Activated CD8-positive, alpha-beta T cell treated with anti-CD3 and anti-CD28 coated beads for 36 hours (primary cell): ENCODE measurements around the gene SLC12A1. TPM values are rescaled to one million over a fixed set of nuclear protein-coding genes. Genes with fewer than 3 reads are reported as not detected.

Source experiments
- ATAC-seq: fragments of 200-7000 bp; cut with Tn5 transposase; one replicate; pipeline ENCODE4 v1.10.0; 2021; ENCODE audit warnings: mild to moderate bottlenecking, moderate library complexity
- CTCF ChIA-PET: fragments of 350-600 bp; sonication (Branson Sonifier 250); formaldehyde crosslinking; loops from one replicate; lab custom pipeline; 2021; ENCODE audit warnings: antibody characterized with exemption; lab: Charles Lee
- POLR2A ChIA-PET: fragments of 350-600 bp; sonication (Branson Sonifier 250); formaldehyde crosslinking; loops from one replicate; lab custom pipeline; 2021; ENCODE audit warnings: antibody characterized with exemption; lab: Charles Lee
- DNase-seq: peaks from one replicate; pipeline ENCODE4 v3.0.0-alpha.2; 2020
- H3K27ac Mint-ChIP-seq: one replicate; pipeline ENCODE4 v1.8.0; 2021; ENCODE audit warnings: mild to moderate bottlenecking, mixed read lengths
- H3K27me3 Mint-ChIP-seq: one replicate; pipeline ENCODE4 v1.8.0; 2021; ENCODE audit warnings: mixed read lengths
- H3K36me3 Mint-ChIP-seq: one replicate; pipeline ENCODE4 v1.8.0; 2021; ENCODE audit warnings: low read depth, mixed read lengths
- H3K4me1 Mint-ChIP-seq: one replicate; pipeline ENCODE4 v1.8.0; 2021; ENCODE audit warnings: low read depth, mixed read lengths
- H3K4me3 Mint-ChIP-seq: one replicate; pipeline ENCODE4 v1.8.0; 2021; ENCODE audit warnings: mild to moderate bottlenecking, moderate library complexity, mixed read lengths
- H3K9me3 Mint-ChIP-seq: one replicate; pipeline ENCODE4 v1.8.0; 2021; ENCODE audit warnings: mixed read lengths
- intact Hi-C: fragments of 100-400 bp; cut with micrococcal nuclease; formaldehyde crosslinking; loops from one replicate; pipeline ENCODE4 v1.10.0; 2022
- total RNA-seq, 2 experiments: library from RNA; stranded (reverse); gene quantifications; one replicate each; pipeline ENCODE4 v1.2.3, GENCODE V29; 2021
- TF ChIP-seq, protein P1 (sequence below): fragments of 200-600 bp; IDR thresholded peaks from one replicate; pipeline ENCODE4 v1.8.0; 2022; ENCODE audit warnings: antibody characterized with exemption, mild to moderate bottlenecking

The SLC12A1 gene
- total RNA-seq, 2 experiments from 2014 or later = not detected

DNA sequence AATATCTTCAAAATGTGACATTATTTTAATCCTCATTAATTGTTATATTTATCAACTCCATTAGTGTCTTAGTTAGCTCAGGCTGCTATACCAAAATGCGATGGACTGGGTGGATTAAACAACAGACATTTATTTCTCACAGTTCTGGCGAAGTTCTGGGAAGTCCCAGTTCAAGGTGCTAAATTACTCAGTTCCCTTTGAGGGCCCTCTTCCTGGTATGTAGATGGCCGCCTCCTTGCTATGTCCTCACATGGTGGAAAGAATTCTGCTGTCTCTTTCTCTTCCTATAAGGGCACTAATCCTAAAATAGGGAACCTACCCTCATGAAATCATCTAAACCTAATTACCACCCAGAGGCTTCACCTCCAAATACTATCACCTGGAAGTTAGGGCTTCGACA, 86.4 kb downstream of the SLC12A1 start:
- Mint-ChIP-seq H3K4me1 (no peaks in the 10 kb centered on the region), H3K36me3 (no peaks in the 10 kb centered on the region), H3K9me3 (no peaks in the 10 kb centered on the region), H3K27ac (no peak overlapping the region), H3K27me3 (no peaks in the 10 kb centered on the region), H3K4me3 (no peak overlapping the region)
- intact Hi-C loops = no loop called here
- no peak for ATAC-seq
- CTCF ChIA-PET = no interaction called here
- POLR2A ChIA-PET = no interaction called here
- TF ChIP-seq, protein P1, sequence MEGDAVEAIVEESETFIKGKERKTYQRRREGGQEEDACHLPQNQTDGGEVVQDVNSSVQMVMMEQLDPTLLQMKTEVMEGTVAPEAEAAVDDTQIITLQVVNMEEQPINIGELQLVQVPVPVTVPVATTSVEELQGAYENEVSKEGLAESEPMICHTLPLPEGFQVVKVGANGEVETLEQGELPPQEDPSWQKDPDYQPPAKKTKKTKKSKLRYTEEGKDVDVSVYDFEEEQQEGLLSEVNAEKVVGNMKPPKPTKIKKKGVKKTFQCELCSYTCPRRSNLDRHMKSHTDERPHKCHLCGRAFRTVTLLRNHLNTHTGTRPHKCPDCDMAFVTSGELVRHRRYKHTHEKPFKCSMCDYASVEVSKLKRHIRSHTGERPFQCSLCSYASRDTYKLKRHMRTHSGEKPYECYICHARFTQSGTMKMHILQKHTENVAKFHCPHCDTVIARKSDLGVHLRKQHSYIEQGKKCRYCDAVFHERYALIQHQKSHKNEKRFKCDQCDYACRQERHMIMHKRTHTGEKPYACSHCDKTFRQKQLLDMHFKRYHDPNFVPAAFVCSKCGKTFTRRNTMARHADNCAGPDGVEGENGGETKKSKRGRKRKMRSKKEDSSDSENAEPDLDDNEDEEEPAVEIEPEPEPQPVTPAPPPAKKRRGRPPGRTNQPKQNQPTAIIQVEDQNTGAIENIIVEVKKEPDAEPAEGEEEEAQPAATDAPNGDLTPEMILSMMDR = no peak
- DNase-seq = peak; percentile 3

- no peaks in the 10 kb centered on the region for H3K36me3 Mint-ChIP-seq
- intact Hi-C loops = no loop called here
- H3K27ac Mint-ChIP-seq = no peak overlapping the region
- no peak for ATAC-seq
- no peak overlapping the region for H3K4me3 Mint-ChIP-seq
- CTCF ChIA-PET = interaction anchor here (2.1 kb wide), 1 partner anchor 11 kb away, joined by 18 read pairs; no protein-coding TSS in a partner anchor
- no peaks in the 10 kb centered on the region for H3K9me3 Mint-ChIP-seq
- H3K4me1 Mint-ChIP-seq = no peaks in the 10 kb centered on the region
- no peak for DNase-seq
- no peaks in the 10 kb centered on the region for H3K27me3 Mint-ChIP-seq
- TF ChIP-seq, protein P1 = no peak
- POLR2A ChIA-PET = no interaction called here
Observed at GRCh38 chr15:48297668-48298067, 91.6 kb downstream of the SLC12A1 start.

GRCh38 chr15:48298914-48299313, 92.8 kb downstream of the SLC12A1 start:
- CTCF ChIA-PET = interaction anchor here (1.5 kb wide), 1 partner anchor 13 kb away, joined by 5 read pairs; no protein-coding TSS in a partner anchor
- intact Hi-C loops = no loop called here
- H3K4me1 Mint-ChIP-seq = no peaks in the 10 kb centered on the region

GRCh38 chr15:48300038-48300437, 93.9 kb downstream of the SLC12A1 start:
- intact Hi-C loops = no loop called here
- DNase-seq = no peak
- ChIA-PET POLR2A (no interaction called here), CTCF (interaction anchor here (0.7 to 1.5 kb wide), 3 partner anchors 10 to 14 kb away, joined by 3 to 5 read pairs (median 4); no protein-coding TSS in a partner anchor)
- Mint-ChIP-seq H3K4me1 (no peaks in the 10 kb centered on the region), H3K4me3 (no peak overlapping the region), H3K36me3 (no peaks in the 10 kb centered on the region), H3K27ac (no peak overlapping the region), H3K9me3 (no peaks in the 10 kb centered on the region), H3K27me3 (no peaks in the 10 kb centered on the region)
- TF ChIP-seq, protein P1 = no peak
- no peak for ATAC-seq

More at GRCh38 chr15:48298914-48299313, 92.8 kb downstream of the SLC12A1 start:
- DNase-seq = no peak
- TF ChIP-seq, protein P1 = no peak
- no peaks in the 10 kb centered on the region for H3K36me3 Mint-ChIP-seq
- POLR2A ChIA-PET = no interaction called here
- no peak overlapping the region for H3K4me3 Mint-ChIP-seq
- no peak for ATAC-seq
- H3K9me3 Mint-ChIP-seq = no peaks in the 10 kb centered on the region
- no peaks in the 10 kb centered on the region for H3K27me3 Mint-ChIP-seq
- H3K27ac Mint-ChIP-seq = no peak overlapping the region

GRCh38 chr15:48304398-48304797, 98.3 kb downstream of the SLC12A1 start:
- intact Hi-C loops = no loop called here
- POLR2A ChIA-PET = no interaction called here
- ATAC-seq (no peak), DNase-seq (no peak)
- CTCF ChIA-PET = interaction anchor here (1.0 kb wide), 1 partner anchor 19 kb away, joined by 4 read pairs; no protein-coding TSS in a partner anchor
- Mint-ChIP-seq H3K27me3 (no peaks in the 10 kb centered on the region), H3K4me1 (no peaks in the 10 kb centered on the region), H3K9me3 (no peaks in the 10 kb centered on the region), H3K36me3 (no peaks in the 10 kb centered on the region), H3K4me3 (no peak overlapping the region), H3K27ac (no peak overlapping the region)
- TF ChIP-seq, protein P1 = no peak
